GM12872 (cell line): ENCODE results near the gene SPACDR.

Experiments
- TF ChIP-seq, protein P1 (sequence below): IDR thresholded peaks from 3 replicates; pipeline ENCODE4 v1.5.1; 2011; ENCODE audit warnings: low read depth, mild to moderate bottlenecking, low read length, moderate library complexity; ENCODE audit not compliant: insufficient read depth

The SPACDR gene

DNA sequence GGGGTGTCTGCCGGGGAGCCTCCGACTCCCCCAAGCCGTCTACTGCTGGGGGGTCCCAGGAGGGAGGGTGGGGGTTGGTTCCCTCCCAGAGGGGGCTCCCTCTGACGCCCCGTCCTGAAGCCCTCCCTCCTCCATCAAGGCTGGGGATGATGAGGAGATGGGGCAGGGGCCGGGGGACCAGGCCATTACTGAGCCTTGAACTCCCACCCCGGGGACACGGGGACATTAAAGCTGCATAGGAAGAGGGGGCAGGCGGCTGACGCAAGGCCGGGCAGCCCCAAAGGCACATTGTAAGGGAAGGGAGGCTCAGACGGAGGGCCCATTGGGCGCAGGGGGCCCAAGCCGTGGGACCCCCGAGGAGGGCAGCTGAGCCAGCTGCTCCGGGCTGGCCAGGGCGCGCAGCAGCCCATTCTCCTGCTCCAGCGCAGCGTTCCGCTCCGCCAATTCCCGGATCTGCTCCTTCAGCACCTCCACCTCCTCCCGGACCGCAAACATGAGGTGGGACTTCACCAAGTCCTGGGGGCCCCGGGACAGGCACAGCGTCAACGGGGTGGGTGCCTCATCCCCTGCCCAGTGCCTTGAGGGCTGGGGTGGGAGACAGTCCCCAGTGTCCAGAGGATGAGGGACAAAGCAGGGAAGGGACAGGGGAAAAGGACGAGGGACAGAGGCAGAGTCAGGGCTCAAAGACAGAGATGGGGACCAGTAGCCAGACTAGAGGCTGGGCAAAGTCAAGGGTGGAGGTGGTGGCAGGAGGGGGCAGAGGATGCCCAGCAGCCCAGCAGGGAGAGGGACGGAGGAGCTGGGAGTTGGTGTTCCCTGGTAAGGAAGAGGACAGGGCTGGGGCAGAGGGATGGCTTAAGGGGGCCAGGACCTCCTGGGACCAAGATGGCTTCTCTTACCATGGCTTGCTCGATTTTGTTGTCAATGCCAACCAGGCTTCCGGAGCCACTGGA lies 2.9 kb upstream of the SPACDR start:
- TF ChIP-seq, protein P1, sequence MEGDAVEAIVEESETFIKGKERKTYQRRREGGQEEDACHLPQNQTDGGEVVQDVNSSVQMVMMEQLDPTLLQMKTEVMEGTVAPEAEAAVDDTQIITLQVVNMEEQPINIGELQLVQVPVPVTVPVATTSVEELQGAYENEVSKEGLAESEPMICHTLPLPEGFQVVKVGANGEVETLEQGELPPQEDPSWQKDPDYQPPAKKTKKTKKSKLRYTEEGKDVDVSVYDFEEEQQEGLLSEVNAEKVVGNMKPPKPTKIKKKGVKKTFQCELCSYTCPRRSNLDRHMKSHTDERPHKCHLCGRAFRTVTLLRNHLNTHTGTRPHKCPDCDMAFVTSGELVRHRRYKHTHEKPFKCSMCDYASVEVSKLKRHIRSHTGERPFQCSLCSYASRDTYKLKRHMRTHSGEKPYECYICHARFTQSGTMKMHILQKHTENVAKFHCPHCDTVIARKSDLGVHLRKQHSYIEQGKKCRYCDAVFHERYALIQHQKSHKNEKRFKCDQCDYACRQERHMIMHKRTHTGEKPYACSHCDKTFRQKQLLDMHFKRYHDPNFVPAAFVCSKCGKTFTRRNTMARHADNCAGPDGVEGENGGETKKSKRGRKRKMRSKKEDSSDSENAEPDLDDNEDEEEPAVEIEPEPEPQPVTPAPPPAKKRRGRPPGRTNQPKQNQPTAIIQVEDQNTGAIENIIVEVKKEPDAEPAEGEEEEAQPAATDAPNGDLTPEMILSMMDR = no peak

DNA sequence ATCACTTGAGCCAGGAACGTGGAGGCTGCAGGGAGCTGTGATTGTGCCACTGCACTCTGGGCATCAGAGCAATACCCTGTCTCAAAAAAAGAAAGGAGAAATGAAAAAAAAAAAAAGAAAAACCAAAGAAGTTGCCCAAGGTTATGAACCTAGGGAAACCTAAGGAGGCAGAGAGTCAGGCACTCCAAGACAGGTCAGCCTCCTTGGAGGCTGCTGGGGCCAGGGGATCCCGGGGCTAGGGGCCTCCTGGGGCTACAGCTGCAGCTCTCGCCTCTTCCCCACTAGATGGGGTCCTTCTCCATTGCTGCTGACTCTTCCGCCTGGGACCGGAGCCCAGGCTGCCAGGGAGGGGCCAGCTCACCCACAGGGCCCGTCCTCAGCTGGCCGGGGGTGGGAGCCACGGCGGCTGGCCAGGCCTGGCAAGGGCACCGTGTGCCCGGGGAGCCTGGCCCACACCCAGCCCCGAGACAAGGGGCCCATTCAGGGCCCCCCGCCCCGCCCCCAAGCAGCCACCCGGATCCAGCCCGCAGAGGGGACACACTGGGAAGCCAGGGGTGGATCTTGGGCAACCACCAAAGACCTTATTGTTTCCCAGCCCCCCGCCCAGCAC lies 1.7 kb upstream of the SPACDR start:
- TF ChIP-seq, protein P1 = 0 out of 3 replicates have a peak, but pooled peaks have one; percentile 17

DNA sequence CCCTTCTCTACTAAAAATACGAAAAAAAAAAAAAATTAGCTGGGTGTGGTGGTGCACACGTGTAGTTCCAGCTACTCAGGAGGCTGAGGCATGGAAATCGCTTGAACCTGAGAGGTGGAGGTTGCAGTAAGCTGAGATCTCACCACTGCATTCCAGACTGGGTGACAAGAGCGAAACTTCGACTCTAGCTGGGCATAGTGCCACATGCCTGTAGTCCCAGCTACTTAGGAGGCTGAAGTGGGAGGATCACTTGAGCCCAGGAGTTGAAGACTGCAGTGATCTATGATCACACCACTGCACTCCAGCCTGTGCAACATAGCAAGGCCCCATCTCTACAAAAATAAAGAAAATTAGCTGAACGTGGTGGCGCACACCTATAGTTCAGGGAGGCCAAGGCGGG lies 1.2 kb upstream of the SPACDR start:
- TF ChIP-seq, protein P1 = no peak

DNA sequence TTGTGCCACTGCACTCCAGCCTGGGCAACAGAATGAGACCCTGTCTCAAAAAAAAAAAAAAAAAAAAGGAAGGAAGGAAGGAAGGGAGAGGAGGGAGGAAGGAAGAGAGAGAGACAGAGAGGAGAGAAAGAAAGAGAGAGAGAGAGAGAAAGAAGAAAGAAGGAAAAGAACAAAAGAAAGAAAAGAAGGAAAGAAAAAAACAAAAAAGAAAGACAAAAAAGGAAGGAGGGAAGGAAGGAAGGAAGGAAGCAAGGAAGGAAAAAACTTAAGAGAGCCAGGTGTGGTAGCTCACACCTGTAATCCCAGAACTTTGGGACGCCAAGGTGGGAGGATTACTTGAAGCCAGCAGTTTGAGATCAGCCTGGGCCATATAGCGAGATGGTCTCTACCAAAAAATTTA lies 731 bp upstream of the SPACDR start:
- TF ChIP-seq, protein P1 = no peak

DNA sequence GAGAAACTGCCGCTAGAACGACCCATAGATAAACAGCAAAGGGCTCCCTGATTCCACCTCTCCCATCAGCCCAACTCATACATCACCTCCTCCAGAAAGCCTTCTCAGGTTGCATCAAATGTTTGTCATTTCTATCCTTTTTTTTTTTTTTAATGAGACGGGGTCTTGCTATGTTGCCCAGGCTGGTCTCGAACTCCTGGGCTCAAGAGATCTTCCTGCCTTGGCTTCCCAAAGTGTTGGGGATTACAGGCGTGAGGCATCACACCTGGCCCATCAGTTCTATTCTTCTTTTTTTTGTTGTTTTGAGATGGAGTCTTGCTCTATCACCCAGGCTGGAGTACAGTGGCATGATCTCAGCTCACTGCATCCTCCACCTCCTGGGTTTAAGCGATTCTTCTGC lies 7.0 kb downstream of the SPACDR start:
- TF ChIP-seq, protein P1 = no peak

DNA sequence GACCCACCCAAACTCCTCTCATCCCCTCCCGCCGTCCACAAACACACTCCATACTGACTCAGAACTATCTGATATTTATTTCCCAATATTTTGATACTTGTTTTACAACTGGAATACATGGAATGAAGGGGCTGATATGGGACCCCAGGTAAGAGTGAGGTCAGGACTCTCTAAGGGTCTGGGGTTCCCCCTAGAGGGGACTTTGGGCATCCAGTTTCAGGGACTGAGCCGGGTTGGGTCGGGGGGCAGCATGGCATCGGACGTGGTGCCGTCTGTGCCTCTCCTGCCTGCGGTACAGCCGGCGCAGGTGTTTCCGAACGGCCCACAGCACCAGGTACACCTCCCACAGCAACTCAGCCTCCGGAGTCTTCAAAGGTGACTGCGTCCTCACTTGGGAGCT lies 7.5 kb downstream of the SPACDR start:
- TF ChIP-seq, protein P1 = 0 out of 3 replicates have a peak, but pooled peaks have one; percentile 20

DNA sequence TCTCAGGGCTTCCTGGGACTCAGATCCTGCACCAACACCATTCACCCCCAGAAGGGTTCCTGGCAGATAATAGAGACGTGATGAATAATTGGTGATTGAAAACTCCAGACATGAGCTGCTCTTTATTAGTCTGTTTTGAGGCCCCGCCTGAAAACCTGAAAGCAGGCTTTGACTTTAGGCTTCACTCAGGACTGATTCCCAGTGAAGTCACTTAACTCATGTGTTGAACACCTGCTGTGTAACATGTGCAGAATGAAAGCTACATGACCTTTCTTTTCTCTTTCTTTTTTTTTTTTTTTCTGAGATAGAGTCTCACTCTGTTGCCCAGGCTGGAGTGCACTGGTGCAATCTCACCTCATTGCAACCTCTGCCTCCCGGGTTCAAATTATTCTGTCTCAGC lies 8.9 kb downstream of the SPACDR start:
- TF ChIP-seq, protein P1 = no peak
